Measurements from ENCODE around the gene PAMR1. TPM values are rescaled to one million over a fixed set of nuclear protein-coding genes. Genes with fewer than 3 reads are reported as not detected.
A peak's percentile ranks its signal among the peaks of the same experiment; 100 is the strongest.

The PAMR1 gene
- total RNA-seq, 1 donor from 2014 or later, result 0.21 TPM

DNA sequence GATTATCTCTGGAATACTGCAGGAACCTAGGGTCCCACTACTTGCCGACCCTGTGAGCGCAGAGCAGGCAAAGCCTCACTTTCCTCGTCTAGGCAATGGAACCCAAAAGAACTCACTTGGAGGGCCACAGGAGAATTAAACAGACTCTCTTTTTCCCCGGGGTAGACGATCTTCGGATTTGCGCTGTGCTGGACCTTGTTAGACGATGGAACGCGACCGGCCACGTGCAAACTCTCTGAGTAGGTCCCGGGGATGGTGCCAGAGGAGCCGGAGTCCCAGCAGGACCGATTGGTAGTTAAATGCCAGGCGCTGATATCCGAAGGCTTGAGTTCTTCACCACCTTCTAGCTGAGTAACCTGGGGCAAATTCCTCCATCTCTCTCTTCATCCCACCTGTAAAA, 105.0 kb downstream of the PAMR1 start:
- DNase-seq (ENCODE audit: low read depth, low spot score), result no peak
- H3K4me3 Mint-ChIP-seq, result peak overlapping the region; percentile 74
- no peaks in the 10 kb centered on the region for H3K36me3 Mint-ChIP-seq (ENCODE audit: low read depth)
- no peak overlapping the region for H3K27ac Mint-ChIP-seq (ENCODE audit: unreplicated experiment)
- TF ChIP-seq, protein P1, sequence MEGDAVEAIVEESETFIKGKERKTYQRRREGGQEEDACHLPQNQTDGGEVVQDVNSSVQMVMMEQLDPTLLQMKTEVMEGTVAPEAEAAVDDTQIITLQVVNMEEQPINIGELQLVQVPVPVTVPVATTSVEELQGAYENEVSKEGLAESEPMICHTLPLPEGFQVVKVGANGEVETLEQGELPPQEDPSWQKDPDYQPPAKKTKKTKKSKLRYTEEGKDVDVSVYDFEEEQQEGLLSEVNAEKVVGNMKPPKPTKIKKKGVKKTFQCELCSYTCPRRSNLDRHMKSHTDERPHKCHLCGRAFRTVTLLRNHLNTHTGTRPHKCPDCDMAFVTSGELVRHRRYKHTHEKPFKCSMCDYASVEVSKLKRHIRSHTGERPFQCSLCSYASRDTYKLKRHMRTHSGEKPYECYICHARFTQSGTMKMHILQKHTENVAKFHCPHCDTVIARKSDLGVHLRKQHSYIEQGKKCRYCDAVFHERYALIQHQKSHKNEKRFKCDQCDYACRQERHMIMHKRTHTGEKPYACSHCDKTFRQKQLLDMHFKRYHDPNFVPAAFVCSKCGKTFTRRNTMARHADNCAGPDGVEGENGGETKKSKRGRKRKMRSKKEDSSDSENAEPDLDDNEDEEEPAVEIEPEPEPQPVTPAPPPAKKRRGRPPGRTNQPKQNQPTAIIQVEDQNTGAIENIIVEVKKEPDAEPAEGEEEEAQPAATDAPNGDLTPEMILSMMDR (conservative IDR thresholded peaks at IDR 0.05), result no peak
- peaks cover 99% of the 10 kb centered on the region for H3K27me3 Mint-ChIP-seq (ENCODE audit: low read depth)
- H3K9me3 Mint-ChIP-seq, result no peaks in the 10 kb centered on the region
- H3K4me1 Mint-ChIP-seq, result peaks cover 14% of the 10 kb centered on the region

DNA sequence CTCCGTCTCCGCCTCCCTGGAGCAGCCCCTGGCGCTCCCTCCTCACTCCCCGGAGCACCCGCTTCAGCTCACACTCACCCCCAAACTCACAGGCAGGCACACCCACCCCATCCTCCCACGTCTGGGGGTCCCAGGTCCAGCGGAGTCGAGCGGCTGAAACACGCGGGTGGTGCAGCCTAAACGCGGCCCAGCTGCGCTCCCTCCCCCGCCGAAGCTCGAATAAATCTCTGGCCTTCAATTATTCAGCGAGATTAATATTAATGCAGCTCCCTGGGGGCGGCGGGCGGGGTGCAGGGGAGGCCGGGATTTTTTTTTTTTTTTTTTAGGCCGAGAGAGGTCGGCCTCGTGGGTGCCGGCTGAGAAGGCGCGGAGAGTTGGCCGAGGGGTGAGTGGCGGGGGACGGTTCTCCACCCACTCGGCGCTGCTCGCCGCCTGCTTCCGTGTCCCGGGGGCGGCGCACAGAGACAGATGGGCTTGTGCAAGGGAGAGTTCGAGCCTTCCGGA, 105.5 kb downstream of the PAMR1 start:
- Mint-ChIP-seq H3K27ac (ENCODE audit: unreplicated experiment) (no peak overlapping the region), H3K36me3 (ENCODE audit: low read depth) (no peaks in the 10 kb centered on the region), H3K4me1 (peaks cover 18% of the 10 kb centered on the region), H3K4me3 (peak overlapping the region; percentile 74), H3K9me3 (no peaks in the 10 kb centered on the region), H3K27me3 (ENCODE audit: low read depth) (peaks cover 99% of the 10 kb centered on the region)
- no peak for DNase-seq (ENCODE audit: low read depth, low spot score)
- TF ChIP-seq, protein P1 (conservative IDR thresholded peaks at IDR 0.05), result no peak

DNA sequence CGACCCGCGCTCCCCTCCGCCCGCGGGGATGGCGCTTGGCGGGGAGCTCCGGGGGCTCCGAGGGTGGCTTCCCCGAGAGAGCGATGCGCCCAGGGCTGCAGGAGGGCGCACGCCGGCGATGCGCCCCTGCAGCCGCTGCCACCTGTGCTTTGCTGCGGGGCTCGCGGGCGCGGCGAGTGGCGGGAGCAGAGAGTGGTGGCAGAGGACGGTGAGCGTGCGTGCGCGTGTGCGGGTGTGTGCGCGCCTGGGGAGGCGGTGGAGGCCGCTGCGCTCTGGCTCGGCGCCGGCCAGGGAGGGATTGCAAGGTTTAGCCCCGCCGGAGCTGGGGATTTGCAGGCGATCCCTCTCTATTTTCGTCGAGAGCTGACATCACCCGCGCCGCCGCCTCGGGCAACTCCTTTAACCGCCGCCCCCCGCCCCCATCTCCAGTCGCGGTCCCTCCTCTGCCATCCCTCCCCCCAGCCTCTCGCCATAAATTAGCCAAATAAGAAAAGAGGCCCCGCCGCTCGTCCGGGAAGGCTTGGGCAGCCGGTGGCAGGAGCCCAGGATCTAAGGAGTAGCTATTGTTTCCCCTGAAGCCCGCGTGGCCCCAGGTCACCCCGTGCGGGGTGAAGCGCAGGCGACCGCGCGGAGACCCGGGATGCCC, 106.1 kb downstream of the PAMR1 start, which contains the start of gene SLC1A2:
Gene SLC1A2 (minus strand): TSS at position 375 of the 646 bp plus-strand sequence. CDS start 592 bp downstream, outside the sequence.
- peak; percentile 28 for DNase-seq (ENCODE audit: low read depth, low spot score)
- TF ChIP-seq, protein P1 (conservative IDR thresholded peaks at IDR 0.05), result no peak
- Mint-ChIP-seq H3K27me3 (ENCODE audit: low read depth) (peaks cover 99% of the 10 kb centered on the region), H3K9me3 (no peaks in the 10 kb centered on the region), H3K4me1 (peaks cover 24% of the 10 kb centered on the region), H3K4me3 (peak within 1 kb of the TSS; percentile 90), H3K27ac (ENCODE audit: unreplicated experiment) (no peak within 1 kb of the TSS), H3K36me3 (ENCODE audit: low read depth) (no peaks in the 10 kb centered on the region)

DNA sequence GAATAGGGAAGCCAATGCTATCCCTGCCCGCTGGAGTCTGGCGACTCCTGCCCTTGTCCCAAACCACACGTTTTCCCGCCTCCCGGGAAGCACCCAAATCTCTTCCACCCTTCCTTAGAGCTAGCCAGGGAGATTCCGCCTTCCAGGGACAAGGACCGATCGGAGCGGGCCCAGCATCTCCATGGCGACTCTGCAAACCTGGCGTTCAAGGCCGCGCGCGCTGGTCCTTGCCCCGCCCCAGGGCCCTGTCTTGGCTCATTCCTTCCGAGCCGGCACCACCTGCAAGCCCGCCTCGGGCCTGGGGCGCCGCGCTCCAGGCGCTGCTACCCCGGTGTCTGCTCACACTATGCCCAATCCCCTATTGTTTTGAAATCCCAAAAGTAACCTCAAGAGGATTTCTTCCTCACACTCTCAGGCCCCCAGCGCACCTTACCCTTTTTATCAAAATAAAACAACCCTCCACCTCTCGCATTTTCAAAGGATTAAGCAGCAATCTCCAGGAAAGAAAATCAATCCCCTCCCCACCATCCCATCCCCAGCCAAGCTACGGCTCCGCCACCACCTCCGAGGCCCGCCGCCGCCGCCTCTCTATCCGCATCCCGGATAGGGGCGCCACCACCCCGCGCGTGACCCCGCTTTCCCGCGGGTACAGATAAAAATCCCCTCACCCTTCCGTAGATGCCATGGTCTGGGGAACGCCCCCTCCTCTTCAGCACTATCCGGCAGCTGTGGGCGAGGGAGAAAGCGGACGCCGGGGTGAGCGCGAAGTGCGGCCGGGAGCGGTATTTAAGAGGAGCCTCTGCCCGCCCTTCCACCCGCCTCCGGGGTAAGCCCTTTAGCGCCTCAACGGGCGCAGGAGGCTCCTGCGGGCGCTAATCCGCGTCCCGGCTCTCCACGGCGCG, 106.9 kb downstream of the PAMR1 start:
- Mint-ChIP-seq H3K36me3 (ENCODE audit: low read depth) (no peaks in the 10 kb centered on the region), H3K27me3 (ENCODE audit: low read depth) (peaks cover 99% of the 10 kb centered on the region), H3K4me1 (peaks cover 26% of the 10 kb centered on the region), H3K4me3 (peak overlapping the region; percentile 90), H3K9me3 (no peaks in the 10 kb centered on the region), H3K27ac (ENCODE audit: unreplicated experiment) (no peak overlapping the region)
- peak; percentile 32 for DNase-seq (ENCODE audit: low read depth, low spot score)
- TF ChIP-seq, protein P1 (conservative IDR thresholded peaks at IDR 0.05), result no peak

DNA sequence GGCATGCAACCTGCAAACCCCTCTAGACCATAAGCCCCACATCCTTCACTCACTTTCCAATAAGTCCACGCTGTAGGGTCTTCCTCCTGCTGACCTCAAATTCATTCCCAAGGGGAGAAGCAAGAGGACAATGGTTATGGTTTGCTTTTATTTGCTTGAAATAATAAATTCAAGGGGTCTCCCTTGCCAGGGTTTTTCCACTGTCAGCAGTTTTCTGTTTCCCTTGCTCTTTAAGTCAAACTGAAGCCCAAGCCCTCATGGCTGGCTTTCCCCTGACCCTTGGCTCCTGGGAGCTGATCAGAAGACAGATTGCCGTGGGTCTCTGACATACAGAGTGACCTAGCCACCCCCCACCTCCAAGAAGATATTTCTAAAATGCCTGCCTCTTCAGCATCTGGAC, 109.9 kb downstream of the PAMR1 start:
- Mint-ChIP-seq H3K36me3 (ENCODE audit: low read depth) (no peaks in the 10 kb centered on the region), H3K27ac (ENCODE audit: unreplicated experiment) (no peak overlapping the region), H3K4me3 (no peak overlapping the region), H3K4me1 (peaks cover 25% of the 10 kb centered on the region), H3K9me3 (no peaks in the 10 kb centered on the region), H3K27me3 (ENCODE audit: low read depth) (peaks cover 93% of the 10 kb centered on the region)
- DNase-seq (ENCODE audit: low read depth, low spot score), result no peak
- TF ChIP-seq, protein P1 (conservative IDR thresholded peaks at IDR 0.05), result no peak

Data from neural crest cell (in vitro differentiated cells).